IMR-90 (cell line): ENCODE data around the gene FAM193A. TPM values are rescaled to one million over a fixed set of nuclear protein-coding genes. Genes with fewer than 3 reads are reported as not detected.

Experiments
- ATAC-seq: fragments of 200-7000 bp; cut with Tn5 transposase; 2 replicates; pipeline ENCODE4 v1.9.1; 2020; ENCODE audit warnings: low read depth, mild to moderate bottlenecking, moderate library complexity
- BruUV-seq: library from RNA; stranded (reverse); fragments of 400-500 nt; replicated peaks from 2 replicates; lab custom pipeline; 2021; lab: Mats Ljungman, UMichigan
- CTCF ChIA-PET: fragments of 300-600 bp; formaldehyde crosslinking; extraction: SDS; loops from one replicate; lab custom pipeline; 2021; ENCODE audit warnings: antibody characterized with exemption; lab: Yijun Ruan, JAX
- POLR2A ChIA-PET: fragments of 300-600 bp; sonication (Branson Sonifier 250); formaldehyde crosslinking; loops from one replicate; lab custom pipeline; 2022; ENCODE audit warnings: antibody characterized with exemption; ENCODE audit not compliant: unreplicated experiment; lab: Charles Lee
- DNase-seq: peaks from one replicate; pipeline ENCODE4 v3.0.0; 2013
- H2AFZ ChIP-seq: replicated peaks from 2 replicates; pipeline ENCODE3; 2013; ENCODE audit warnings: low read length, mild to moderate bottlenecking; ENCODE audit not compliant: poor library complexity
- H2AK5ac ChIP-seq: 2 replicates; pipeline ENCODE4 v1.6.1; 2013; ENCODE audit warnings: low read depth, low read length, inconsistent platforms
- H2AK9ac ChIP-seq: replicated peaks from 2 replicates; pipeline ENCODE3; 2013; ENCODE audit warnings: mild to moderate bottlenecking, low read depth, low read length, moderate library complexity; ENCODE audit not compliant: poor library complexity
- H2BK120ac ChIP-seq: 2 replicates; pipeline ENCODE4 v1.6.1; 2013; ENCODE audit warnings: low read depth, low read length, inconsistent platforms
- H2BK15ac ChIP-seq: 3 replicates; pipeline ENCODE4 v1.6.1; 2013; ENCODE audit warnings: low read depth, low read length, inconsistent platforms
- H2BK20ac ChIP-seq: 2 replicates; pipeline ENCODE4 v1.6.1; 2013; ENCODE audit warnings: low read depth, mild to moderate bottlenecking, inconsistent platforms, low read length, moderate library complexity
- H2BK5ac ChIP-seq: 2 replicates; pipeline ENCODE4 v1.6.1; 2013; ENCODE audit warnings: mild to moderate bottlenecking, low read depth, low read length, inconsistent platforms; ENCODE audit not compliant: poor library complexity, severe bottlenecking
- H3K14ac ChIP-seq: replicated peaks from 2 replicates; pipeline ENCODE4 v1.6.1; 2013; ENCODE audit warnings: low read depth, low read length, inconsistent platforms
- H3K18ac ChIP-seq: 2 replicates; pipeline ENCODE4 v1.6.1; 2013; ENCODE audit warnings: low read depth, low read length, control low read depth
- H3K23ac ChIP-seq: 2 replicates; pipeline ENCODE4 v1.6.1; 2013; ENCODE audit warnings: low read depth, low read length, inconsistent platforms
- H3K27ac ChIP-seq: 2 replicates; pipeline ENCODE4 v1.5.1; 2013; ENCODE audit warnings: mild to moderate bottlenecking, control low read depth, low read length; ENCODE audit not compliant: insufficient read depth
- H3K27me3 ChIP-seq: 2 replicates; pipeline ENCODE4 v1.6.1; 2013; ENCODE audit warnings: low read length; ENCODE audit not compliant: control insufficient read depth, insufficient read depth
- H3K36me3 ChIP-seq: 2 replicates; pipeline ENCODE4 v1.6.1; 2013; ENCODE audit warnings: low read length, mixed read lengths; ENCODE audit not compliant: control insufficient read depth, insufficient read depth
- H3K4ac ChIP-seq: 2 replicates; pipeline ENCODE4 v1.6.1; 2013; ENCODE audit warnings: low read depth, low read length, inconsistent platforms
- H3K4me1 ChIP-seq: 2 replicates; pipeline ENCODE4 v1.6.1; 2013; ENCODE audit warnings: low read length, mixed read lengths; ENCODE audit not compliant: control insufficient read depth, insufficient read depth
- H3K4me2 ChIP-seq: 2 replicates; pipeline ENCODE4 v1.6.1; 2013; ENCODE audit warnings: low read depth, mild to moderate bottlenecking, control low read depth, low read length, moderate library complexity
- H3K4me3 ChIP-seq: 2 replicates; pipeline ENCODE4 v1.5.1; 2013; ENCODE audit warnings: low read depth, mild to moderate bottlenecking, control low read depth, low read length, moderate library complexity; ENCODE audit not compliant: insufficient read depth
- H3K56ac ChIP-seq: 2 replicates; pipeline ENCODE4 v1.6.1; 2013; ENCODE audit warnings: low read length, inconsistent platforms; ENCODE audit not compliant: insufficient read depth; ENCODE audit errors: extremely low read depth
- H3K79me1 ChIP-seq, 2 experiments: 2 replicates each; pipeline ENCODE4 v1.6.1; 2013; ENCODE audit warnings: low read length in 2 of 2, inconsistent platforms in 1 of 2, low read depth in 1 of 2
- H3K9ac ChIP-seq: 2 replicates; pipeline ENCODE4 v1.6.1; 2013; ENCODE audit warnings: low read depth, low read length, control low read depth
- H3K9me1 ChIP-seq: 2 replicates; pipeline ENCODE4 v1.6.1; 2013; ENCODE audit warnings: low read length, inconsistent platforms; ENCODE audit not compliant: insufficient read depth
- H3K9me3 ChIP-seq: 2 replicates; pipeline ENCODE4 v1.6.1; 2013; ENCODE audit warnings: low read length; ENCODE audit not compliant: control insufficient read depth, insufficient read depth
- H4K20me1 ChIP-seq: 2 replicates; pipeline ENCODE4 v1.6.1; 2013; ENCODE audit warnings: low read length, inconsistent platforms; ENCODE audit not compliant: insufficient read depth
- H4K5ac ChIP-seq: 2 replicates; pipeline ENCODE4 v1.6.1; 2013; ENCODE audit warnings: mild to moderate bottlenecking, low read depth, low read length, control low read depth
- H4K8ac ChIP-seq, 2 experiments: 2 replicates each; pipeline ENCODE4 v1.6.1; 2013; ENCODE audit warnings: low read depth in 2 of 2, low read length in 2 of 2, control low read depth in 1 of 2, inconsistent platforms in 1 of 2
- H4K91ac ChIP-seq: 2 replicates; pipeline ENCODE4 v1.6.1; 2013; ENCODE audit warnings: low read depth, low read length, inconsistent platforms; ENCODE audit not compliant: insufficient read depth
- MAFK ChIP-seq: IDR thresholded peaks from 2 replicates; pipeline ENCODE4 v1.6.1; 2012; ENCODE audit warnings: low read depth, low read length, improper control_type of control experiment
- MXI1 ChIP-seq: IDR thresholded peaks from 2 replicates; pipeline ENCODE4 v1.6.1; 2012; ENCODE audit warnings: low read depth, mild to moderate bottlenecking, low read length, moderate library complexity, borderline replicate concordance
- POLR2A ChIP-seq: IDR thresholded peaks from 2 replicates; pipeline ENCODE4 v1.6.1; 2012; ENCODE audit warnings: mild to moderate bottlenecking, low read depth, low read length
- WGBS, 2 experiments: methylation state at CpG; one replicate each; pipeline versions ENCODE4 v1.1.5 to v1.1.7; 2013; ENCODE audit warnings: missing lambda C conversion rate in 2 of 2; ENCODE audit not compliant: insufficient read length in 1 of 2; ENCODE audit errors: extremely low coverage in 2 of 2; 5-methylcytosine and 5-hydroxymethylcytosine counted together
- dilution Hi-C: fragments of 300-500 bp; cut with HindIII; formaldehyde crosslinking; loops from one replicate; pipeline ENCODE4 v1.14.3; 2018; ENCODE audit warnings: low sequenced_read_pairs; ENCODE audit not compliant: unreplicated experiment
- in situ Hi-C: fragments of 300-500 bp; cut with MboI; formaldehyde crosslinking; loops from 3 replicates; pipeline ENCODE4 v1.14.3; 2019; ENCODE audit warnings: low sequenced_read_pairs, inconsistent platforms, mixed read lengths
- intact Hi-C: fragments of 100-400 bp; cut with micrococcal nuclease; formaldehyde crosslinking; loops from 2 replicates; pipeline ENCODE4 v1.10.0; 2022
- polyA plus RNA-seq, 3 experiments: library from polyadenylated mRNA; depleted of rRNA; stranded (reverse); fragments of >200 nt; gene quantifications; 2 replicates each; pipeline ENCODE4 v1.2.3, GENCODE V29; 2012; ENCODE audit warnings: low replicate concordance in 1 of 3
- total RNA-seq: library from RNA; depleted of rRNA; stranded (reverse); fragments of >200 nt; gene quantifications from 2 replicates; pipeline ENCODE4 v1.2.3, GENCODE V29; 2012

The FAM193A gene
- total and polyA plus RNA-seq, 2 of the 4 experiments (the other 2 are of a cell fraction) = 6.8 to 11.0 TPM

- Histone ChIP-seq H3K4me1 (peaks cover 4% of the 10 kb centered on the region; the same call in 1 of the 2 replicates), H3K4me2 (peak overlapping the region; percentile 85), H3K23ac (peak overlapping the region; percentile 90), H2AK5ac (peak overlapping the region; percentile 91), H3K36me3 (peaks cover 2% of the 10 kb centered on the region; the same call in 1 of the 2 replicates), H3K9ac (peak overlapping the region; percentile 87), H2BK5ac (peak overlapping the region; percentile 78), H2AFZ (peak overlapping the region; percentile 98), H4K5ac (peak overlapping the region; percentile 55), H3K9me1 (peaks cover 7% of the 10 kb centered on the region), H3K27me3 (no peaks in the 10 kb centered on the region), H3K4me3 (peak overlapping the region; percentile 65), H4K91ac (peak overlapping the region; percentile 88), H2BK120ac (peak overlapping the region; percentile 37), H2BK20ac (no peak overlapping the region), H3K9me3 (no peaks in the 10 kb centered on the region), H2AK9ac (peak overlapping the region; percentile 94), H3K56ac (peak overlapping the region; percentile 75), H3K18ac (peak overlapping the region; percentile 23; the same call in 1 of the 2 replicates), H4K8ac (peak overlapping the region; percentile 94 to 95), H3K4ac (peak overlapping the region; percentile 94), H2BK15ac (no peak overlapping the region), H4K20me1 (peaks cover 29% of the 10 kb centered on the region), H3K79me1 (peaks cover 0 to 26% of the 10 kb centered on the region in 2 experiments; a peak in 2 of 4 replicates), H3K27ac (peak overlapping the region; percentile 92), H3K14ac (peak overlapping the region; percentile 49)
- intact Hi-C loops = loop anchor here (1.0 to 2.0 kb wide), 2 partner anchors 51 to 127 kb away; no protein-coding TSS in a partner anchor
- TF ChIP-seq MXI1 (peak; percentile 63; the same call in 1 of the 2 replicates), MAFK (no peak), POLR2A (peak; percentile 66)
- peak; percentile 15 for DNase-seq
- no TSS peak for BruUV-seq
- ChIA-PET POLR2A (no interaction called here), CTCF (no interaction called here)
- in situ Hi-C loops = no loop called here
- dilution Hi-C loops = no loop called here
- peak; percentile 43 for ATAC-seq
- WGBS, 2 experiments = 2% methylated on average over 38 of the region's 77 CpGs; no CpG with 5 or more reads in 1 of the 2 experiments
Observed at GRCh38 chr4:2535376-2536192, 863 bp upstream of the FAM193A start.
